T-cell (primary cell): Measurements from ENCODE around the gene ZBTB32. TPM values are rescaled to one million over a fixed set of nuclear protein-coding genes. Genes with fewer than 3 reads are reported as not detected.

Experiments
- ATAC-seq, 4 experiments: fragments of 200-7000 bp in 3 of 4; fragments of 150-1000 bp in 1 of 4; cut with Tn5 transposase; replicated peaks in 1 of 4; 1 replicate in 3 of 4; 2 replicates in 1 of 4; pipeline ENCODE4 v1.10.0; 2021; ENCODE audit warnings: moderate library complexity in 3 of 4, mild to moderate bottlenecking in 2 of 4, moderate number of reproducible peaks in 1 of 4
- CTCF ChIA-PET, 2 donors: fragments of 300-600 bp; sonication (Branson Sonifier 250); formaldehyde crosslinking; loops; one replicate each; lab custom pipeline; 2022; ENCODE audit warnings: antibody characterized with exemption in 2 of 2; lab: Charles Lee
- POLR2A ChIA-PET, 2 donors: fragments of 300-600 bp; sonication (Branson Sonifier 250); formaldehyde crosslinking; loops; one replicate each; lab custom pipeline; 2022; ENCODE audit warnings: antibody characterized with exemption in 2 of 2; lab: Charles Lee
- DNase-seq, 35 experiments: peaks; one replicate each; pipeline versions ENCODE4 v3.0.0 to v3.0.0-alpha.2; 2013 to 2023
- H3K27ac ChIP-seq: one replicate; pipeline ENCODE4 v1.5.1; 2013; ENCODE audit warnings: low read length
- H3K27me3 ChIP-seq, 2 experiments: replicated peaks in 1 of 2; 1 replicate in 1 of 2; 2 replicates in 1 of 2; pipeline versions ENCODE4 v1.6.1 to v1.7.0; 2013; ENCODE audit warnings: low read length in 1 of 2, mixed read lengths in 1 of 2; ENCODE audit not compliant: control insufficient read depth in 2 of 2, insufficient read depth in 2 of 2; ENCODE audit errors: extremely low read depth in 1 of 2
- H3K36me3 ChIP-seq, 2 donors: 1 replicate in 1 of 2; 2 replicates in 1 of 2; pipeline versions ENCODE4 v1.6.1 to v1.7.0; 2013; ENCODE audit warnings: low read length in 1 of 2; ENCODE audit not compliant: control insufficient read depth in 2 of 2, insufficient read depth in 1 of 2; ENCODE audit errors: extremely low read depth in 1 of 2
- H3K4me1 ChIP-seq, 2 experiments: 1 replicate in 1 of 2; 2 replicates in 1 of 2; pipeline versions ENCODE4 v1.6.1 to v1.7.0; 2013; ENCODE audit warnings: low read length in 2 of 2, mixed read lengths in 1 of 2; ENCODE audit not compliant: insufficient read depth in 2 of 2, control insufficient read depth in 1 of 2; ENCODE audit errors: extremely low read depth in 1 of 2
- H3K4me3 ChIP-seq, 2 donors: 1 replicate in 1 of 2; 2 replicates in 1 of 2; pipeline versions ENCODE4 v1.5.1 to v1.7.0; 2013; ENCODE audit warnings: mild to moderate bottlenecking in 2 of 2, low read length in 1 of 2, moderate library complexity in 1 of 2; ENCODE audit not compliant: control insufficient read depth in 1 of 2; ENCODE audit errors: extremely low read depth in 1 of 2
- H3K9me3 ChIP-seq: 2 replicates; pipeline ENCODE4 v1.7.0; 2013
- H3K27ac Mint-ChIP-seq, 2 donors: one replicate each; pipeline ENCODE4 v1.8.0; 2020 to 2021; ENCODE audit warnings: mild to moderate bottlenecking in 2 of 2, mixed read lengths in 2 of 2
- H3K27me3 Mint-ChIP-seq, 2 donors: one replicate each; pipeline ENCODE4 v1.8.0; 2021 to 2022; ENCODE audit warnings: mixed read lengths in 2 of 2
- H3K36me3 Mint-ChIP-seq: one replicate; pipeline ENCODE4 v1.8.0; 2021; ENCODE audit warnings: mixed read lengths
- H3K4me1 Mint-ChIP-seq, 3 donors: one replicate each; pipeline ENCODE4 v1.8.0; 2020 to 2022; ENCODE audit warnings: mixed read lengths in 3 of 3, mild to moderate bottlenecking in 1 of 3
- H3K4me3 Mint-ChIP-seq, 3 donors: one replicate each; pipeline ENCODE4 v1.8.0; 2020 to 2022; ENCODE audit warnings: mild to moderate bottlenecking in 3 of 3, mixed read lengths in 3 of 3, moderate library complexity in 3 of 3
- H3K9me3 Mint-ChIP-seq, 3 donors: one replicate each; pipeline ENCODE4 v1.8.0; 2020 to 2022; ENCODE audit warnings: mixed read lengths in 3 of 3
- WGBS: methylation state at CpG from one replicate; pipeline ENCODE4 v1.1.5; 2013; ENCODE audit warnings: missing lambda C conversion rate; ENCODE audit not compliant: insufficient coverage; 5-methylcytosine and 5-hydroxymethylcytosine counted together
- total RNA-seq, 35 experiments: library from RNA in 6 of 35; stranded (reverse) in 6 of 35; fragments of 120-200 nt in 1 of 35; gene quantifications; one replicate each; pipeline versions ENCODE4 v1.2.1 to v1.2.4 and lab custom pipeline; 2013 to 2026

The ZBTB32 gene
- total RNA-seq, 5 donors from 2014 or later (not counting 1 experiment from before 2014, with no cell fraction given) = 1.2 to 4.1 (median 2.0) TPM

GRCh38 chr19:35736913-35737886 lies 32.8 kb downstream of the ZBTB32 start:
- DNase-seq (peak in 5 of 35 experiments; percentile 27 to 52 (median 34)), ATAC-seq (no peak)
- peaks cover 23% of the 10 kb centered on the region for H3K36me3 Mint-ChIP-seq
- peaks cover 35 to 52% (median 48%) of the 10 kb centered on the region in 3 donors for H3K4me1 Mint-ChIP-seq
- ChIA-PET POLR2A (no interaction called here), CTCF (interaction anchor here (0.7 to 1.0 kb wide), 2 partner anchors 36 to 43 kb away, joined by 4 to 5 read pairs; no protein-coding TSS in a partner anchor)
- no peaks in the 10 kb centered on the region for H3K27me3 Mint-ChIP-seq
- peak overlapping the region; percentile 68 to 78 for H3K27ac Mint-ChIP-seq
- Histone ChIP-seq H3K4me3 (no peak overlapping the region), H3K36me3 (peaks cover 12 to 64% of the 10 kb centered on the region in 2 donors), H3K27me3 (no peaks in the 10 kb centered on the region), H3K9me3 (no peaks in the 10 kb centered on the region), H3K27ac (no peak overlapping the region), H3K4me1 (peaks cover 0 to 45% of the 10 kb centered on the region in 2 experiments)
- WGBS = 78% methylated on average over 11 of the region's 22 CpGs
- no peak overlapping the region for H3K4me3 Mint-ChIP-seq
- no peaks in the 10 kb centered on the region for H3K9me3 Mint-ChIP-seq

- ATAC-seq (no peak), DNase-seq (no peak)
- H3K36me3 Mint-ChIP-seq = peaks cover 27% of the 10 kb centered on the region
- peaks cover 7 to 55% of the 10 kb centered on the region in 2 experiments for H3K4me1 ChIP-seq
- ChIA-PET POLR2A (no interaction called here), CTCF (interaction anchor here in 1 of 2 donors (1.0 kb wide), 1 partner anchor 37 kb away, joined by 5 read pairs; no protein-coding TSS in a partner anchor)
- no peaks in the 10 kb centered on the region for H3K9me3 ChIP-seq
- peaks cover 44 to 61% (median 57%) of the 10 kb centered on the region in 3 donors for H3K4me1 Mint-ChIP-seq
- H3K27ac Mint-ChIP-seq = peak overlapping the region in 1 of 2 donors; percentile 39
- H3K4me3 ChIP-seq = no peak overlapping the region
- peak overlapping the region in 2 of 3 donors; percentile 70 to 87 for H3K4me3 Mint-ChIP-seq
- WGBS = 90% methylated on average over 27 of the region's 37 CpGs
- H3K27ac ChIP-seq = no peak overlapping the region
- H3K27me3 ChIP-seq = no peaks in the 10 kb centered on the region
- H3K36me3 ChIP-seq = peaks cover 12 to 55% of the 10 kb centered on the region in 2 donors
- H3K27me3 Mint-ChIP-seq = no peaks in the 10 kb centered on the region
- no peaks in the 10 kb centered on the region for H3K9me3 Mint-ChIP-seq
Observed at GRCh38 chr19:35738021-35738886, 33.9 kb downstream of the ZBTB32 start.

GRCh38 chr19:35738887-35739229 lies 34.5 kb downstream of the ZBTB32 start:
- peaks cover 10 to 61% of the 10 kb centered on the region in 2 experiments for H3K4me1 ChIP-seq
- peaks cover 12 to 49% of the 10 kb centered on the region in 2 donors for H3K36me3 ChIP-seq
- no peaks in the 10 kb centered on the region for H3K9me3 Mint-ChIP-seq

GRCh38 chr19:35739275-35740107 lies 35.1 kb downstream of the ZBTB32 start:
- peaks cover 19% of the 10 kb centered on the region for H3K36me3 Mint-ChIP-seq
- ChIA-PET POLR2A (no interaction called here), CTCF (no interaction called here)
- no peaks in the 10 kb centered on the region for H3K27me3 Mint-ChIP-seq
- Histone ChIP-seq H3K4me1 (peaks cover 14 to 68% of the 10 kb centered on the region in 2 experiments), H3K27me3 (no peaks in the 10 kb centered on the region), H3K27ac (peak overlapping the region; percentile 6), H3K9me3 (no peaks in the 10 kb centered on the region), H3K4me3 (peak overlapping the region; percentile 68 to 82), H3K36me3 (peaks cover 12 to 43% of the 10 kb centered on the region in 2 donors)
- H3K9me3 Mint-ChIP-seq = no peaks in the 10 kb centered on the region
- DNase-seq (no peak), ATAC-seq (no peak)
- peak overlapping the region in 1 of 2 donors; percentile 39 for H3K27ac Mint-ChIP-seq
- H3K4me1 Mint-ChIP-seq = peaks cover 49 to 64% (median 61%) of the 10 kb centered on the region in 3 donors
- peak overlapping the region; percentile 70 to 97 (median 87) for H3K4me3 Mint-ChIP-seq
- WGBS = 92% methylated on average over 16 of the region's 29 CpGs

More at GRCh38 chr19:35738887-35739229, 34.5 kb downstream of the ZBTB32 start:
- ATAC-seq (no peak), DNase-seq (no peak)
- Histone ChIP-seq H3K9me3 (no peaks in the 10 kb centered on the region), H3K27ac (no peak overlapping the region), H3K27me3 (no peaks in the 10 kb centered on the region), H3K4me3 (no peak overlapping the region)
- WGBS = 89% methylated on average over 1 of the region's 2 CpGs
- Mint-ChIP-seq H3K27ac (peak overlapping the region in 1 of 2 donors; percentile 39), H3K4me1 (peaks cover 48 to 64% (median 60%) of the 10 kb centered on the region in 3 donors), H3K27me3 (no peaks in the 10 kb centered on the region), H3K36me3 (peaks cover 26% of the 10 kb centered on the region), H3K4me3 (peak overlapping the region in 2 of 3 donors; percentile 70 to 87)
- CTCF ChIA-PET = no interaction called here
- POLR2A ChIA-PET = no interaction called here

- no peaks in the 10 kb centered on the region for H3K9me3 ChIP-seq
- ChIA-PET POLR2A (no interaction called here), CTCF (no interaction called here)
- H3K36me3 ChIP-seq = peaks cover 10 to 37% of the 10 kb centered on the region in 2 donors
- Mint-ChIP-seq H3K27ac (peak overlapping the region in 1 of 2 donors; percentile 93), H3K27me3 (no peaks in the 10 kb centered on the region), H3K9me3 (no peaks in the 10 kb centered on the region), H3K4me3 (peak overlapping the region; percentile 87 to 97 (median 92)), H3K36me3 (peaks cover 15% of the 10 kb centered on the region), H3K4me1 (peaks cover 50 to 64% (median 60%) of the 10 kb centered on the region in 3 donors)
- peak overlapping the region; percentile 6 for H3K27ac ChIP-seq
- no peaks in the 10 kb centered on the region for H3K27me3 ChIP-seq
- H3K4me1 ChIP-seq = peaks cover 14 to 71% of the 10 kb centered on the region in 2 experiments
- peak overlapping the region; percentile 68 to 82 for H3K4me3 ChIP-seq
- DNase-seq (no peak), ATAC-seq (peak; percentile 3 to 10 (median 6))
- WGBS = 0% methylated on average over 11 of the region's 16 CpGs
Observed at GRCh38 chr19:35740108-35740422, 35.7 kb downstream of the ZBTB32 start.
